Measurements from ENCODE around the gene RAB7B. TPM values are rescaled to one million over a fixed set of nuclear protein-coding genes. Genes with fewer than 3 reads are reported as not detected.

RAB7B gene
- total RNA-seq, 1 experiment from 2014 or later = 0.22 TPM

DNA sequence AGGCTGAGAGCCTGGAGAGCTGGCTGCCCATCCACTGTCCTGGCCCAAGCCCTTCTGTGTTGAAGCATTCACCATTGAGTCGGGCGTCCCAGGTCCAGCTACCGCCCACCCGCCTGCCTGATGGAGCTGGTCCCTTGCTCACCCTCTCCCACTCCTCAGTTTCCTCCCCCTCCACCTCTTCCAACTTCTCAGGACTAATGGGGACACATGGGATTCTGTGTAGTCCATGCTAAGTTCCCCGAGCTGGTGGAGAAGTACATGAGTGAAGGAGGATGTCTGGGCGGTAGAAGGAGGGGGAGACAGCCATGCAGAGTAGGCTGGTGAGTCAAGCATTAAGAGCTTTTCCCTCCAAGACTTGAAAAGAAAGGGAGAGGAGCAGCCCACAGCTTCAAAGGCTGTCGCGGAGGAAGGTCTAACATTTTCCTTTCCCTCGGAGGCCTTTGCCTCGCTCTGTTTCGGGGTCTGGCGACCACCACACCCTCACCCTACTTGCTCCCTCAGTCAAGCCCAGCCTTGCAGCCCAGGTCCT, 60.5 kb downstream of the RAB7B start:
- no peak overlapping the region for H3K9ac ChIP-seq (ENCODE audit: low read length)
- H3K4me2 ChIP-seq (ENCODE audit: low read length) = no peak overlapping the region
- no peak overlapping the region for H3K4me3 ChIP-seq (replicated peaks in 1 of 2; ENCODE audit: low read depth in 1 of 2, low read length in 2 of 2)
- ATAC-seq (no peak), DNase-seq (ENCODE audit: low read depth, low spot score) (no peak)
- no peaks in the 10 kb centered on the region for H3K9me2 ChIP-seq (ENCODE audit: insufficient read depth)
- RAD21 ChIA-PET (ENCODE audit: low non-redundant PET in 1 of 2, low total read pairs in 2 of 2, uncharacterized antibody in 2 of 2, unreplicated experiment in 2 of 2) = no interaction called here
- no peaks in the 10 kb centered on the region for H3K36me3 ChIP-seq (ENCODE audit: control insufficient read depth in 1 of 2, insufficient read depth in 2 of 2, low read length in 2 of 2)
- H3K79me2 ChIP-seq (ENCODE audit: insufficient read depth, low read length) = no peaks in the 10 kb centered on the region
- H4K20me1 ChIP-seq (ENCODE audit: insufficient read depth) = no peaks in the 10 kb centered on the region
- CTCF ChIA-PET = interaction anchor here (1.3 kb wide), 1 partner anchor 24 kb away, joined by 4 read pairs; no protein-coding TSS in a partner anchor
- peaks cover 44% of the 10 kb centered on the region for H3K27me3 ChIP-seq (ENCODE audit: insufficient read depth, low read length)
- H3K27ac ChIP-seq (ENCODE audit: low read depth, low read length) = no peak overlapping the region
- no TSS peak for BruUV-seq (replicated peaks)
- H2AFZ ChIP-seq (ENCODE audit: low read depth, low read length, poor library complexity, severe bottlenecking) = no peak overlapping the region
- intact Hi-C loops (cut with micrococcal nuclease) = no loop called here
- H3K9me3 ChIP-seq (ENCODE audit: control insufficient read depth in 1 of 2, insufficient read depth in 1 of 2, low read depth in 1 of 2, low read length in 2 of 2) = no peaks in the 10 kb centered on the region
- TF ChIP-seq POLR2A (IDR thresholded peaks at IDR 0.05; ENCODE audit: borderline replicate concordance, extremely low read depth, insufficient read depth, insufficient read length) (no peak), EZH2phosphoT487 (IDR thresholded peaks at IDR 0.05; ENCODE audit: borderline replicate concordance) (no peak), SRF (IDR thresholded peaks at IDR 0.05; ENCODE audit: low read depth) (no peak), ZFX (IDR thresholded peaks at IDR 0.05) (no peak), YY1 (IDR thresholded peaks at IDR 0.05; ENCODE audit: extremely low read depth, insufficient replicate concordance, low read depth, low read length) (no peak), EGR1 (IDR thresholded peaks at IDR 0.05; ENCODE audit: low read depth) (no peak), ZNF274 (IDR thresholded peaks at IDR 0.05; ENCODE audit: low read depth, low read length) (no peak), POLR2AphosphoS5 (IDR thresholded peaks at IDR 0.05; ENCODE audit: low read depth, low read length) (no peak), CBX3 (IDR thresholded peaks at IDR 0.05; ENCODE audit: low read depth) (no peak), TCF7L2 (IDR thresholded peaks at IDR 0.05; ENCODE audit: borderline replicate concordance, extremely low read depth, insufficient read depth, insufficient read length) (no peak), ELF1 (IDR thresholded peaks at IDR 0.05; ENCODE audit: borderline replicate concordance, low read depth) (no peak), JUND (IDR thresholded peaks at IDR 0.05) (no peak), SIN3A (IDR thresholded peaks at IDR 0.05; ENCODE audit: low read depth) (no peak), CEBPB (IDR thresholded peaks at IDR 0.05; ENCODE audit: low read depth) (no peak), EZH2 (IDR thresholded peaks at IDR 0.05) (no peak), FOSL1 (IDR thresholded peaks at IDR 0.05; ENCODE audit: low read depth) (no peak)
- TF ChIP-seq, protein P1, sequence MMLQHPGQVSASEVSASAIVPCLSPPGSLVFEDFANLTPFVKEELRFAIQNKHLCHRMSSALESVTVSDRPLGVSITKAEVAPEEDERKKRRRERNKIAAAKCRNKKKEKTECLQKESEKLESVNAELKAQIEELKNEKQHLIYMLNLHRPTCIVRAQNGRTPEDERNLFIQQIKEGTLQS (IDR thresholded peaks at IDR 0.05) = no peak
- TF ChIP-seq, protein P2, sequence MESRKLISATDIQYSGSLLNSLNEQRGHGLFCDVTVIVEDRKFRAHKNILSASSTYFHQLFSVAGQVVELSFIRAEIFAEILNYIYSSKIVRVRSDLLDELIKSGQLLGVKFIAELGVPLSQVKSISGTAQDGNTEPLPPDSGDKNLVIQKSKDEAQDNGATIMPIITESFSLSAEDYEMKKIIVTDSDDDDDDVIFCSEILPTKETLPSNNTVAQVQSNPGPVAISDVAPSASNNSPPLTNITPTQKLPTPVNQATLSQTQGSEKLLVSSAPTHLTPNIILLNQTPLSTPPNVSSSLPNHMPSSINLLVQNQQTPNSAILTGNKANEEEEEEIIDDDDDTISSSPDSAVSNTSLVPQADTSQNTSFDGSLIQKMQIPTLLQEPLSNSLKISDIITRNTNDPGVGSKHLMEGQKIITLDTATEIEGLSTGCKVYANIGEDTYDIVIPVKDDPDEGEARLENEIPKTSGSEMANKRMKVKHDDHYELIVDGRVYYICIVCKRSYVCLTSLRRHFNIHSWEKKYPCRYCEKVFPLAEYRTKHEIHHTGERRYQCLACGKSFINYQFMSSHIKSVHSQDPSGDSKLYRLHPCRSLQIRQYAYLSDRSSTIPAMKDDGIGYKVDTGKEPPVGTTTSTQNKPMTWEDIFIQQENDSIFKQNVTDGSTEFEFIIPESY (IDR thresholded peaks at IDR 0.05; ENCODE audit: extremely low read depth, insufficient replicate concordance, low read length) = no peak
- TF ChIP-seq, protein P3, sequence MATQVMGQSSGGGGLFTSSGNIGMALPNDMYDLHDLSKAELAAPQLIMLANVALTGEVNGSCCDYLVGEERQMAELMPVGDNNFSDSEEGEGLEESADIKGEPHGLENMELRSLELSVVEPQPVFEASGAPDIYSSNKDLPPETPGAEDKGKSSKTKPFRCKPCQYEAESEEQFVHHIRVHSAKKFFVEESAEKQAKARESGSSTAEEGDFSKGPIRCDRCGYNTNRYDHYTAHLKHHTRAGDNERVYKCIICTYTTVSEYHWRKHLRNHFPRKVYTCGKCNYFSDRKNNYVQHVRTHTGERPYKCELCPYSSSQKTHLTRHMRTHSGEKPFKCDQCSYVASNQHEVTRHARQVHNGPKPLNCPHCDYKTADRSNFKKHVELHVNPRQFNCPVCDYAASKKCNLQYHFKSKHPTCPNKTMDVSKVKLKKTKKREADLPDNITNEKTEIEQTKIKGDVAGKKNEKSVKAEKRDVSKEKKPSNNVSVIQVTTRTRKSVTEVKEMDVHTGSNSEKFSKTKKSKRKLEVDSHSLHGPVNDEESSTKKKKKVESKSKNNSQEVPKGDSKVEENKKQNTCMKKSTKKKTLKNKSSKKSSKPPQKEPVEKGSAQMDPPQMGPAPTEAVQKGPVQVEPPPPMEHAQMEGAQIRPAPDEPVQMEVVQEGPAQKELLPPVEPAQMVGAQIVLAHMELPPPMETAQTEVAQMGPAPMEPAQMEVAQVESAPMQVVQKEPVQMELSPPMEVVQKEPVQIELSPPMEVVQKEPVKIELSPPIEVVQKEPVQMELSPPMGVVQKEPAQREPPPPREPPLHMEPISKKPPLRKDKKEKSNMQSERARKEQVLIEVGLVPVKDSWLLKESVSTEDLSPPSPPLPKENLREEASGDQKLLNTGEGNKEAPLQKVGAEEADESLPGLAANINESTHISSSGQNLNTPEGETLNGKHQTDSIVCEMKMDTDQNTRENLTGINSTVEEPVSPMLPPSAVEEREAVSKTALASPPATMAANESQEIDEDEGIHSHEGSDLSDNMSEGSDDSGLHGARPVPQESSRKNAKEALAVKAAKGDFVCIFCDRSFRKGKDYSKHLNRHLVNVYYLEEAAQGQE (IDR thresholded peaks at IDR 0.05; ENCODE audit: low read depth) = no peak
- TF ChIP-seq, protein P4, sequence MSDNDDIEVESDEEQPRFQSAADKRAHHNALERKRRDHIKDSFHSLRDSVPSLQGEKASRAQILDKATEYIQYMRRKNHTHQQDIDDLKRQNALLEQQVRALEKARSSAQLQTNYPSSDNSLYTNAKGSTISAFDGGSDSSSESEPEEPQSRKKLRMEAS (IDR thresholded peaks at IDR 0.05) = no peak
- H3K4me1 ChIP-seq (ENCODE audit: control insufficient read depth in 1 of 2, insufficient read depth in 2 of 2, low read length in 2 of 2) = peaks cover 9 to 20% of the 10 kb centered on the region in 2 experiments
- POLR2A ChIA-PET = no interaction called here
